Panc1 (cell line): ENCODE data around the gene TRA2A. TPM values are rescaled to one million over a fixed set of nuclear protein-coding genes. Genes with fewer than 3 reads are reported as not detected.

Source experiments
- ATAC-seq: fragments of 200-7000 bp; cut with Tn5 transposase; 2 replicates; pipeline ENCODE4 v1.9.1; 2020; ENCODE audit warnings: mild to moderate bottlenecking, moderate library complexity
- Bru-seq: library from RNA; stranded (reverse); fragments of 400-500 nt; gene quantifications from one replicate; lab custom pipeline; 2021; lab: Mats Ljungman, UMichigan
- BruChase-seq, 2 experiments: library from RNA; stranded (reverse); fragments of 400-500 nt; gene quantifications; one replicate each; lab custom pipeline; 2021; lab: Mats Ljungman, UMichigan
- BruUV-seq: library from RNA; stranded (reverse); fragments of 400-500 nt; replicated peaks from 2 replicates; lab custom pipeline; 2021; lab: Mats Ljungman, UMichigan
- CTCF ChIA-PET: fragments of 300-600 bp; sonication (Branson Sonifier 250); formaldehyde crosslinking; loops from one replicate; lab custom pipeline; 2022; ENCODE audit warnings: antibody characterized with exemption; lab: Charles Lee
- POLR2A ChIA-PET: fragments of 300-600 bp; sonication (Branson Sonifier 250); formaldehyde crosslinking; loops from one replicate; lab custom pipeline; 2022; ENCODE audit warnings: antibody characterized with exemption; lab: Charles Lee
- DNase-seq: peaks from one replicate; pipeline ENCODE4 v3.0.0-alpha.2; 2010; ENCODE audit warnings: low read depth, low spot score
- H3K27ac ChIP-seq: 2 replicates; pipeline ENCODE4 v1.5.1; 2011; ENCODE audit warnings: mild to moderate bottlenecking, low read length, inconsistent platforms
- H3K27me3 ChIP-seq: fragments of 200-500 bp; sonication (Bioruptor generic); 2 replicates; pipeline ENCODE4 v1.6.0; 2014; ENCODE audit warnings: low read length, inconsistent platforms; ENCODE audit not compliant: control insufficient read depth, insufficient read depth
- H3K36me3 ChIP-seq: fragments of 200-500 bp; sonication (Bioruptor generic); 2 replicates; pipeline ENCODE4 v1.5.1; 2014; ENCODE audit warnings: inconsistent platforms, mild to moderate bottlenecking, low read length, moderate library complexity; ENCODE audit not compliant: control insufficient read depth, insufficient read depth
- H3K4me1 ChIP-seq: 2 replicates; pipeline ENCODE4 v1.5.1; 2011; ENCODE audit warnings: inconsistent platforms, mild to moderate bottlenecking, low read length, moderate library complexity; ENCODE audit not compliant: control insufficient read depth, insufficient read depth
- H3K4me3 ChIP-seq, 2 experiments: 2 replicates each; pipeline ENCODE4 v1.5.1; 2011 to 2012; ENCODE audit warnings: low read depth in 2 of 2, low read length in 2 of 2, mild to moderate bottlenecking in 2 of 2, inconsistent platforms in 1 of 2, moderate library complexity in 1 of 2
- H3K9me3 ChIP-seq: fragments of 200-500 bp; sonication (Bioruptor generic); 2 replicates; pipeline ENCODE4 v1.5.1; 2014; ENCODE audit warnings: low read depth, mild to moderate bottlenecking, inconsistent platforms, low read length, moderate library complexity; ENCODE audit not compliant: control insufficient read depth, insufficient read depth
- POLR2AphosphoS5 ChIP-seq: IDR thresholded peaks from 2 replicates; pipeline ENCODE4 v1.6.1; 2012; ENCODE audit warnings: mild to moderate bottlenecking, low read depth, low read length, moderate library complexity
- REST ChIP-seq, 2 experiments: IDR thresholded peaks; 2 replicates each; pipeline ENCODE4 v1.6.1; 2011 to 2012; ENCODE audit warnings: low read depth in 2 of 2, control low read depth in 1 of 2, low read length in 1 of 2, mild to moderate bottlenecking in 1 of 2, moderate library complexity in 1 of 2; ENCODE audit not compliant: insufficient read depth in 1 of 2
- SIN3A ChIP-seq: IDR thresholded peaks from 2 replicates; pipeline ENCODE4 v1.6.1; 2012; ENCODE audit warnings: low read depth, mild to moderate bottlenecking, low read length, moderate library complexity, borderline replicate concordance; ENCODE audit not compliant: insufficient read depth
- TCF7L2 ChIP-seq: IDR thresholded peaks from 2 replicates; pipeline ENCODE4 v1.6.1; 2011; ENCODE audit warnings: mild to moderate bottlenecking, low read depth, low read length, inconsistent platforms
- in situ Hi-C: cut with HindIII; loops from 2 replicates; pipeline ENCODE4 v1.10.0; 2016; ENCODE audit warnings: low sequenced_read_pairs, low pct_unique_long_range_greater_than_20kb
- intact Hi-C: fragments of 100-400 bp; cut with micrococcal nuclease; formaldehyde crosslinking; loops from one replicate; pipeline ENCODE4 v1.10.0; 2022; ENCODE audit not compliant: unreplicated experiment
- long read RNA-seq: library from polyadenylated mRNA; unstranded; transcript quantifications from one replicate; pipeline ENCODE4 v2.0.0, GENCODE V29; 2021; ENCODE audit not compliant: unreplicated experiment
- polyA plus RNA-seq: library from polyadenylated mRNA; unstranded; fragments of >200 nt; gene quantifications from one replicate; pipeline ENCODE4 v1.2.1, GENCODE V29; 2012; ENCODE audit warnings: missing spikeins; ENCODE audit not compliant: insufficient read length
- total RNA-seq: library from RNA; stranded (reverse); gene quantifications from one replicate; pipeline ENCODE4 v1.2.1, GENCODE V29; 2021; ENCODE audit not compliant: unreplicated experiment
- TF ChIP-seq, protein P1 (sequence below): fragments of 450-650 bp; IDR thresholded peaks from 2 replicates; pipeline ENCODE4 v1.5.1; 2017; ENCODE audit warnings: mild to moderate bottlenecking

The TRA2A gene
- total RNA-seq: 106 TPM
- 63.3 TPM for polyA plus RNA-seq
- Bru-seq, nascent RNA: percentile 99 among the genes with signal in this experiment
- percentile 99 among the genes with signal in this experiment for BruChase-seq, experiment 1, labeled RNA remaining after a 2-hour chase
- BruChase-seq, experiment 2, labeled RNA remaining after a 6-hour chase: percentile 98 among the genes with signal in this experiment
- long read RNA-seq, transcript TRA2A-201 (8 exons, 1,845 nt): major isoform, 60 of 106 reads
- long read RNA-seq, partial matches to known transcripts: 5 of 106 reads
- long read RNA-seq, other reads (novel, unspliced or antisense): 38 of 106 reads

DNA sequence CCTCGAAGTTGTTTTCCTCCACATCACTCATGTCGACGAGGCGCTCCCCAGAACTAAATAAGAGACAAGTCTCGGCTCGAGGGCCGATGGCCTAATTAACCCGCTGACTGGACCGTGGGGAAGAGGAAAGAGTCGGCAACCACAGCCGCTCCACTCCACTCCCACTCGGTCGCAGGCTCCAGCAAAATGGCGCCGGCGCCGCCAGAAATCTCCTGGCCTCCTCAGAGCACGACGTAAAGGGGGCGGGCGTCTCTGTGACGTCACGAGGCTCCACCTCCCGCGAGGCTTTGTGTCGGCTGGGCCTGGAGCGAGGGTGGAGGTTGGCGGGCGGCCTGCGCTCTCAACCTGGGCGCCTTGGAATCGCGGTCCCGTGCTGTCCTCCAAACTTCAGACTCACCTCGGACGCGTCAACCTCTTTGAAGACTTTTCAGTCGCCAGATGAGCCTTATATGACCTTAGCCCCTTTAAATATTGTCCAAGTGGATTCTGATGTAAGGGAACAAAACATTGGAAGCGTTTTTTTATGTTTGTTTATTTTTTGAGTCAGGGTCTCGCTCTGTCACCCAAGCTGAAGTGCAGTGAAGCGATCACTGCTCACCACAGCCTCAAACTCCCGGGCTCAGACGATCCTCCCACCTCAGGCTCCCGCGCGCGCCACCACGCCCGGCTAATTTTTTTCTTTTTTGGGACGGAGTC, at the start of gene TRA2A:
TSS of gene TRA2A (minus strand) at position 188 of the 696 bp plus-strand sequence. CDS start at position 31, 157 bp downstream.
- BruUV-seq: TSS peak; percentile 96
- peak; percentile 98 for ATAC-seq
- TF ChIP-seq SIN3A (peak; percentile 92), TCF7L2 (peak; percentile 84), REST (IDR thresholded peaks at IDR 0.05; ENCODE audit: insufficient read depth in 1 of 2, low read depth in 2 of 2, low read length in 1 of 2) (peak; percentile 13 to 57; a peak in 1 of 4 replicates), POLR2AphosphoS5 (peak; percentile 99)
- TF ChIP-seq, protein P1, sequence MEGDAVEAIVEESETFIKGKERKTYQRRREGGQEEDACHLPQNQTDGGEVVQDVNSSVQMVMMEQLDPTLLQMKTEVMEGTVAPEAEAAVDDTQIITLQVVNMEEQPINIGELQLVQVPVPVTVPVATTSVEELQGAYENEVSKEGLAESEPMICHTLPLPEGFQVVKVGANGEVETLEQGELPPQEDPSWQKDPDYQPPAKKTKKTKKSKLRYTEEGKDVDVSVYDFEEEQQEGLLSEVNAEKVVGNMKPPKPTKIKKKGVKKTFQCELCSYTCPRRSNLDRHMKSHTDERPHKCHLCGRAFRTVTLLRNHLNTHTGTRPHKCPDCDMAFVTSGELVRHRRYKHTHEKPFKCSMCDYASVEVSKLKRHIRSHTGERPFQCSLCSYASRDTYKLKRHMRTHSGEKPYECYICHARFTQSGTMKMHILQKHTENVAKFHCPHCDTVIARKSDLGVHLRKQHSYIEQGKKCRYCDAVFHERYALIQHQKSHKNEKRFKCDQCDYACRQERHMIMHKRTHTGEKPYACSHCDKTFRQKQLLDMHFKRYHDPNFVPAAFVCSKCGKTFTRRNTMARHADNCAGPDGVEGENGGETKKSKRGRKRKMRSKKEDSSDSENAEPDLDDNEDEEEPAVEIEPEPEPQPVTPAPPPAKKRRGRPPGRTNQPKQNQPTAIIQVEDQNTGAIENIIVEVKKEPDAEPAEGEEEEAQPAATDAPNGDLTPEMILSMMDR: no peak
- Histone ChIP-seq H3K27me3 (no peaks in the 10 kb centered on the region), H3K4me1 (peaks cover 34% of the 10 kb centered on the region), H3K4me3 (peak within 1 kb of the TSS; percentile 92 to 94), H3K36me3 (peaks cover 4% of the 10 kb centered on the region), H3K27ac (peak within 1 kb of the TSS; percentile 97), H3K9me3 (no peaks in the 10 kb centered on the region)
- CTCF ChIA-PET: interaction anchor here (0.6 kb wide), 1 partner anchor 14 kb away, joined by 3 read pairs; no protein-coding TSS in a partner anchor
- in situ Hi-C loops (no loop called here), intact Hi-C loops (loop anchor here (5.0 kb wide), 1 partner anchor 60 kb away; the partner anchor contains the start of gene IGF2BP3)
- DNase-seq: peak; percentile 86
- POLR2A ChIA-PET: interaction anchor here (0.6 kb wide), 4 partner anchors 8 to 332 kb away, joined by 3 to 7 read pairs (median 4); partner anchors contain the start of gene MALSU1

GRCh38 chr7:23570592-23571200, 38.9 kb upstream of the TRA2A start:
- in situ Hi-C loops: no loop called here
- no peaks in the 10 kb centered on the region for H3K36me3 ChIP-seq
- POLR2A ChIA-PET: no interaction called here
- peak; percentile 87 for DNase-seq
- CTCF ChIA-PET: interaction anchor here (0.5 to 0.9 kb wide), 9 partner anchors 9 to 1006 kb away, joined by 3 to 8 read pairs (median 4); no protein-coding TSS in a partner anchor
- ATAC-seq: peak; percentile 99
- no peak overlapping the region for H3K4me3 ChIP-seq
- H3K27me3 ChIP-seq: no peaks in the 10 kb centered on the region
- intact Hi-C loops: loop anchor here (1.0 to 10.0 kb wide), 4 partner anchors 127 to 1144 kb away; no protein-coding TSS in a partner anchor
- peak overlapping the region; percentile 29; the same call in 1 of the 2 replicates for H3K27ac ChIP-seq
- TF ChIP-seq REST (IDR thresholded peaks at IDR 0.05; ENCODE audit: insufficient read depth in 1 of 2, low read depth in 2 of 2, low read length in 1 of 2): no peak
- TF ChIP-seq POLR2AphosphoS5: no peak
- TF ChIP-seq, protein P1: peak; percentile 92
- no peaks in the 10 kb centered on the region for H3K9me3 ChIP-seq
- H3K4me1 ChIP-seq: no peaks in the 10 kb centered on the region
- no TSS peak for BruUV-seq
